ENCODE results near the gene OR10A5. TPM values are rescaled to one million over a fixed set of nuclear protein-coding genes. Genes with fewer than 3 reads are reported as not detected.

The OR10A5 gene
- total and polyA plus RNA-seq, 2 donors (not counting 3 experiments of a cell fraction or from before 2014, with no cell fraction given), result not detected

- H3K27ac ChIP-seq (ENCODE audit: insufficient read depth, low read depth, low read length), result no peak overlapping the region
- H4K20me1 ChIP-seq (replicated peaks; ENCODE audit: control insufficient read depth, extremely low read depth, insufficient read depth, low read length), result no peaks in the 10 kb centered on the region
- H3K9ac ChIP-seq (replicated peaks; ENCODE audit: extremely low read depth, insufficient read depth, low read length), result no peak overlapping the region
- no peak overlapping the region for H3K4me2 ChIP-seq (ENCODE audit: insufficient read depth, low read length)
- H3K27me3 ChIP-seq (ENCODE audit: control insufficient read depth in 2 of 2, insufficient read depth in 2 of 2, low read length in 2 of 2), result peaks cover 0 to 3% of the 10 kb centered on the region in 2 experiments
- H3K9me1 ChIP-seq (replicated peaks; ENCODE audit: control insufficient read depth, extremely low read depth, insufficient read depth, low read length), result no peaks in the 10 kb centered on the region
- intact Hi-C loops (cut with micrococcal nuclease), result no loop called here
- no peaks in the 10 kb centered on the region for H3K9me3 ChIP-seq (replicated peaks; ENCODE audit: control insufficient read depth, insufficient read depth, low read length)
- no peak overlapping the region for H2AFZ ChIP-seq (ENCODE audit: low read depth, low read length)
- no peak for TF ChIP-seq GATA2 (IDR thresholded peaks at IDR 0.05; ENCODE audit: insufficient read depth, insufficient read length, low read depth, low read length)
- no peak for FAIRE-seq
- H3K36me3 ChIP-seq (ENCODE audit: control insufficient read depth in 2 of 2, extremely low read depth in 1 of 2, insufficient read depth in 2 of 2, low read length in 2 of 2), result no peaks in the 10 kb centered on the region
- no peak overlapping the region for H3K4me3 ChIP-seq (replicated peaks in 1 of 3; ENCODE audit: insufficient read depth in 1 of 3, low read depth in 1 of 3, low read length in 3 of 3)
- H3K4me1 ChIP-seq (ENCODE audit: control insufficient read depth, extremely low read depth, insufficient read depth, low read length), result no peaks in the 10 kb centered on the region
- ChIA-PET POLR2A (no interaction called here), CTCF (no interaction called here)
- dilution Hi-C loops (cut with MboI; ENCODE audit: extremely low pct_ligation_motif_present, low sequenced_read_pairs), result no loop called here
- no peak for DNase-seq (ENCODE audit: low read depth, low spot score)
- no peaks in the 10 kb centered on the region for H3K79me2 ChIP-seq (ENCODE audit: control insufficient read depth, insufficient read depth, low read length)
- no TSS peak for BruUV-seq (replicated peaks)
Measured at GRCh38 chr11:6888830-6889229, 43.3 kb downstream of the OR10A5 start.

GRCh38 chr11:6889835-6890234, 44.4 kb downstream of the OR10A5 start:
- Histone ChIP-seq H4K20me1 (replicated peaks; ENCODE audit: control insufficient read depth, extremely low read depth, insufficient read depth, low read length) (no peaks in the 10 kb centered on the region), H3K9me3 (replicated peaks; ENCODE audit: control insufficient read depth, insufficient read depth, low read length) (no peaks in the 10 kb centered on the region), H3K4me1 (ENCODE audit: control insufficient read depth, extremely low read depth, insufficient read depth, low read length) (no peaks in the 10 kb centered on the region), H3K79me2 (ENCODE audit: control insufficient read depth, insufficient read depth, low read length) (no peaks in the 10 kb centered on the region), H3K27ac (ENCODE audit: insufficient read depth, low read depth, low read length) (no peak overlapping the region), H3K4me2 (ENCODE audit: insufficient read depth, low read length) (no peak overlapping the region), H3K27me3 (ENCODE audit: control insufficient read depth in 2 of 2, insufficient read depth in 2 of 2, low read length in 2 of 2) (no peaks in the 10 kb centered on the region), H3K4me3 (replicated peaks in 1 of 3; ENCODE audit: insufficient read depth in 1 of 3, low read depth in 1 of 3, low read length in 3 of 3) (no peak overlapping the region), H3K36me3 (ENCODE audit: control insufficient read depth in 2 of 2, extremely low read depth in 1 of 2, insufficient read depth in 2 of 2, low read length in 2 of 2) (no peaks in the 10 kb centered on the region), H2AFZ (ENCODE audit: low read depth, low read length) (no peak overlapping the region), H3K9ac (replicated peaks; ENCODE audit: extremely low read depth, insufficient read depth, low read length) (no peak overlapping the region), H3K9me1 (replicated peaks; ENCODE audit: control insufficient read depth, extremely low read depth, insufficient read depth, low read length) (no peaks in the 10 kb centered on the region)
- no peak for FAIRE-seq
- DNase-seq (ENCODE audit: low read depth, low spot score), result no peak
- BruUV-seq (replicated peaks), result no TSS peak
- POLR2A ChIA-PET, result no interaction called here
- CTCF ChIA-PET, result no interaction called here
- intact Hi-C loops (cut with micrococcal nuclease) (no loop called here), dilution Hi-C loops (cut with MboI; ENCODE audit: extremely low pct_ligation_motif_present, low sequenced_read_pairs) (no loop called here)
- TF ChIP-seq JUN (IDR thresholded peaks at IDR 0.05; ENCODE audit: borderline replicate concordance, insufficient read depth, insufficient read length, low read depth), result no peak
- TF ChIP-seq POLR2A (IDR thresholded peaks at IDR 0.05; ENCODE audit: low read depth, low read length), result no peak
- TF ChIP-seq CTCF (IDR thresholded peaks at IDR 0.05; ENCODE audit: extremely low read depth in 1 of 2, insufficient read depth in 1 of 2, low read depth in 1 of 2, low read length in 2 of 2), result no peak
- TF ChIP-seq FOS (IDR thresholded peaks at IDR 0.05; ENCODE audit: borderline replicate concordance, insufficient read depth, low read length), result no peak
- no peak for TF ChIP-seq EZH2 (IDR thresholded peaks at IDR 0.05; ENCODE audit: borderline replicate concordance, low read depth, low read length, severe bottlenecking)
- no peak for TF ChIP-seq MYC (IDR thresholded peaks at IDR 0.05; ENCODE audit: low read depth, low read length)
- TF ChIP-seq GATA2 (IDR thresholded peaks at IDR 0.05; ENCODE audit: insufficient read depth, insufficient read length, low read depth, low read length), result no peak
- TF ChIP-seq MAX (IDR thresholded peaks at IDR 0.05; ENCODE audit: insufficient read depth, insufficient read length), result no peak
- no peak for TF ChIP-seq POLR2AphosphoS5 (IDR thresholded peaks at IDR 0.05; ENCODE audit: insufficient read depth, low read depth, low read length)

Data from endothelial cell of umbilical vein (primary cell).